Astrocyte of the spinal cord (primary cell): ENCODE data around the gene SYT13.
A peak's percentile ranks its signal among the peaks of the same experiment; 100 is the strongest.

Source experiments
- DNase-seq: peaks from one replicate; pipeline ENCODE4 v3.0.0; 2011; ENCODE audit warnings: low read depth, low spot score
- H3K4me3 ChIP-seq: 2 replicates; pipeline ENCODE4 v1.5.1; 2011; ENCODE audit warnings: low read depth, mild to moderate bottlenecking, low read length, moderate library complexity
- in situ Hi-C: cut with HindIII; loops from 2 replicates; pipeline ENCODE4 v1.10.0; 2017; ENCODE audit warnings: low sequenced_read_pairs
- TF ChIP-seq, protein P1 (sequence below): IDR thresholded peaks from 2 replicates; pipeline ENCODE4 v1.5.1; 2012; ENCODE audit warnings: low read depth, mild to moderate bottlenecking, low read length, inconsistent platforms

SYT13 gene

DNA sequence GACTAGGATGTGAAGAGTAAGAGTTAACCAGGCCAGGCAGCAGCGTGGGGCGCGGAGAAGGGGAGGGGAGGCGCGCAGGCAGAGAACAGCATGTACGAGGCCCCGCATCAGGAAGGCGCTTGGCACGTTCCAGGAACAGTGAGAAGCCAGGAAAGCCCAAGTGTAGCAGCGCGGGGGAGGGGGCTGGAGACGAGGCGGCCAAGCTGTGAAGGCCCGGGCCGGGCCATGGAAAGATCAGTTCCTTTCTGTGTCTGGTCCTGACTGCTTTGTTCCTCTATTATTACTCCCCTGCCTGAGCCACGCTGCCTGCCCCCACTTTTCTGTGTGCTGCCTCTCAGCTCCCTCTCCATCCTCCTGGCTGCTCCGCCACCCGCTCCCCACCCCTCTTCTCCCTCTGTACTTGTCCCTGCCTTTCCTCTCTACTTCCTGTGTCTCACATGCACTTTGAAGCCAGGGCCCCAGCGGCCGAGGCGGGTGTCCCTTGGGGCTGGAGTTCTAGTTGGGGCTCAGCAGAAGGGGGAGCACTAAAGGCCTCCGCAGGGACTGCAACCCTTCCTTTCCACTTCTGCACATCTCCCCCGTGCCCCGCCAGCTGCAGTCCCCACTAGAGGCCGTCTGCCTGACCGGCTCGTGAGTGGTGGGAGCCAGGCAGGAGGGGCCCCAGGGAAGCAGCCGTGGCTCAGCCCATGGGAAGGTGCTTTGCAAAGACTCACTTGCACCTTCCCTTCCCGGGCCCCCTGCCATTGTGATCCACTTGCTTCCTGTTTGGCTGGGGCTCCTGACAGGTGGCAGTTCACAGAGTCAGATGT, 76.0 kb downstream of the SYT13 start:
- in situ Hi-C loops: no loop called here
- TF ChIP-seq, protein P1, sequence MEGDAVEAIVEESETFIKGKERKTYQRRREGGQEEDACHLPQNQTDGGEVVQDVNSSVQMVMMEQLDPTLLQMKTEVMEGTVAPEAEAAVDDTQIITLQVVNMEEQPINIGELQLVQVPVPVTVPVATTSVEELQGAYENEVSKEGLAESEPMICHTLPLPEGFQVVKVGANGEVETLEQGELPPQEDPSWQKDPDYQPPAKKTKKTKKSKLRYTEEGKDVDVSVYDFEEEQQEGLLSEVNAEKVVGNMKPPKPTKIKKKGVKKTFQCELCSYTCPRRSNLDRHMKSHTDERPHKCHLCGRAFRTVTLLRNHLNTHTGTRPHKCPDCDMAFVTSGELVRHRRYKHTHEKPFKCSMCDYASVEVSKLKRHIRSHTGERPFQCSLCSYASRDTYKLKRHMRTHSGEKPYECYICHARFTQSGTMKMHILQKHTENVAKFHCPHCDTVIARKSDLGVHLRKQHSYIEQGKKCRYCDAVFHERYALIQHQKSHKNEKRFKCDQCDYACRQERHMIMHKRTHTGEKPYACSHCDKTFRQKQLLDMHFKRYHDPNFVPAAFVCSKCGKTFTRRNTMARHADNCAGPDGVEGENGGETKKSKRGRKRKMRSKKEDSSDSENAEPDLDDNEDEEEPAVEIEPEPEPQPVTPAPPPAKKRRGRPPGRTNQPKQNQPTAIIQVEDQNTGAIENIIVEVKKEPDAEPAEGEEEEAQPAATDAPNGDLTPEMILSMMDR: no peak
- no peak overlapping the region for H3K4me3 ChIP-seq
- DNase-seq: peak; percentile 71

DNA sequence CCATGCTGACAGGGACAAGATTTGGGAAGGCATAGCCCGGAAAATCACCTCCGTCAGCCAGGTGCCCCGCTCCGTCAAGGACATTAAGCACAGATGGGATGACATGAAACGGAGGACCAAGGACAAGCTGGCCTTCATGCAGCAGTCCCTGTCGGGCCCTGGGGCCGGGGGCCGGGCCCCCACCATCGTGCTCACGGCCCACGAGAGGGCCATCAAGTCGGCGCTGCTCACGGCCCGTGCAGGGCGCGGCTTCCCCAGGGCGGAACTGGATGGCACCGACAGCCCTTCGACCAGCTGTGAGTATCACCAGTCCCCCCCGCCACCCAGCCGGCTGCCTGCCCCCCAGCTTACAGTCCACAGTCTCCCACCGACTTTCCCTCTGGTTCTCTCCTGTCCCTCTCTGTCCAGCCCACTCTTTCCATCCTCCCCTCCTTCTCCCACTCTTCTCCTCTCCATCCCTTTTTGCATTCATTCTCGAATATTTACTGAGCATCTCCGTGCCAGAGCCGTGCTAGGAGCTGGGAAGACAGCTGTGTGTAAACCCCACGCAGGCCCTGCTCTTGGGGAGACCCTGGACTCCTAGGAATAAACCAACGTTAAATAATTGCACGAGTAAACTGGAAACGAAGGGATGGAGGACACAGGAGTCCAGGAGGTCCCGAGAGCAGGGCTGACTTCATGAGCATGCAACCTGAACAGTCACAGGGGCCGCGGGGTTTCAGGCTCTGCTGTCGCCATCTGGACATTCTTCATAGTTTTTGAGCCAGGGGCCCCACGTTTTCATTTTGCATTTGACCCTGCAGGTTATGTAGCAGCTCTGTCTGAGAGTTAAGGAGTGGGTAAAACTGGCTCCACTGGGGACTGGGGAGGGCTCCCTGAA, 76.9 kb downstream of the SYT13 start:
- H3K4me3 ChIP-seq: no peak overlapping the region
- DNase-seq: no peak
- TF ChIP-seq, protein P1: no peak
- in situ Hi-C loops: no loop called here

DNA sequence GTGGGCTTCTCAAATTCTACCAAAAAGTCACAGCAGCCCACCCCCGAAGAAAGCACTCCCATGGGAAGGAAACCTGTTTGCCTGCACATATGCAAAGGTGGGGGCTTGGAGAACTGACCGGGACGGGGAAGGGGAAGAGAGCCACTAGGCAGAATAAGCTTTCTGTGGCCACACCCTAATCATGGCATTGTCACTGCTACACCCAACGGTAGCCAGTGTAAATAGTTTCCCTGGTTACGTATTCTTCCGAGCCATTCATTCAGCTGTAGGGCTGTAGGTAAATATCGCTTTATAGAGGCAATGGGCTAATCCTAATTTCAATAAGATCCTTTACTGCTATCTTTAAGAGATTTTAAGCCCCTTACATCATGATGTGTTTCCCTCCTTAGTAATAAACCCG, 78.0 kb downstream of the SYT13 start:
- TF ChIP-seq, protein P1: no peak

DNA sequence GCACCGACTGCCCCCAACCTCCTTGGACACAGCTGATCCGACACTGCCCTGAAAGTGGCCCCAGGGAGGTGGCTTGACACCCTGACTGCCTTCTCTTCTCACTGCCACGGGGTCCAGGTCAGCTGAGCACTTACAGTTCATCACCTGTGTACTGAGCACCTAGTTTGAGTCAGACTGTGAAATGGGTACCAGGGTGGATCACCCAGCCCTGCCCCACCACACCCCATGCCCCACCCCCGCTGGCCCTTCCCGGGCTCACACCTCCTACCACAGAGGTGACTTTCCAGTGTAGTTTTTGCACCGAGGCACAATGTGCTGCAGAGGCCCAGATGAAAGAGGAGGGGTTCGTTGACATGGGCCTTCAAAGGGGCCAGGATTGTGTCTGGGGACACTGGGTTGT, 80.2 kb downstream of the SYT13 start:
- in situ Hi-C loops: no loop called here
- no peak overlapping the region for H3K4me3 ChIP-seq
- DNase-seq: no peak
- TF ChIP-seq, protein P1: no peak

More for the DNA sequence above, 78.0 kb downstream of the SYT13 start:
- DNase-seq: no peak
- no peak overlapping the region for H3K4me3 ChIP-seq
- in situ Hi-C loops: no loop called here

DNA sequence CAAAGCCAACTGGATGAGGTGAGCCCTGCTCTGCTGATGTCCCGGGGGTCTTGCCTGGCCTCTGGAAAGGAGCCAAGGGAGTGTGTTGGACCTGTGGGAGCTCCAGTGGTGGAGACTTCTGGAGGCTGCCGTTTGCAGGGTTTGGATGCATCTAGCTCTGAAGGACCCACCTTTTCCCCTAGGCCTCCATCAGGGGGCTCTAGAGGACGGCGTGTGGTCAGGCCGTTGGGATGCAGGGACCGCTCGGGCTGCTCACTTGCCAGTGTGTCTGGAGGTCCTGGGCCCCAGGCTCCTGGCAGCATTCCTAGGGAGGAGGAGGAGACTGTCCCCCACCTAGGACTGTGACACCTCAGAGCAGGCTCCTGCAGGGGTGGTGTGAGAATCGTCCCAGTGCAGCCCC, 81.4 kb downstream of the SYT13 start:
- in situ Hi-C loops: no loop called here
- H3K4me3 ChIP-seq: no peak overlapping the region
- TF ChIP-seq, protein P1: peak; percentile 23
- no peak for DNase-seq

DNA sequence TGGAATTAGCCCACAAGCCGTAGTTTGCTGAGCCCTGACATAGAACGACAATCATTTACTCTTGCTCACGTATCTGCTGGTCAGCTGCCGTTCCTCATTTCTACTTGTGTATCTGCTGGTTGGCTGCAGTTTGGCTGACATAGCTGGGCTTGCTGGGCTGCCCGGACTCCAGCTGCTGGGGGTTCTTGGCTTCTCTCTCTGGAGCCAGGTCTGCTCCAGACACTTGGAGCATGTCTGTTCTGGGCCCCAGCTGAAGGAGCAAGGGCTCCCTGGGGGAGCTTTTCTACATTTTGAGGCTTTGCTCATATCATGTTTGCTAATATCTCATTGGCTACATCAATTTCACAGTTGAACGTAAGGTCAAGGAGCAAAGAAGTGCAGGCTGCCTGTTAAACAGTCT, 92.4 kb downstream of the SYT13 start:
- in situ Hi-C loops: no loop called here
- no peak overlapping the region for H3K4me3 ChIP-seq
- TF ChIP-seq, protein P1: no peak
- no peak for DNase-seq
